HepG2 (cell line): Measurements from ENCODE around the gene CYTH1. TPM values are rescaled to one million over a fixed set of nuclear protein-coding genes. Genes with fewer than 3 reads are reported as not detected.

ENCODE experiments used
- CEBPZ ChIP-seq: IDR thresholded peaks from 2 replicates; pipeline ENCODE4 v1.6.1; 2012; ENCODE audit warnings: low read length, improper control_type of control experiment
- EP300 ChIP-seq, 3 experiments: sonication (generic) in 1 of 3; formaldehyde crosslinking in 1 of 3; IDR thresholded peaks; 2 replicates each; pipeline versions ENCODE4 v1.5.1 to v1.6.1; 2011 to 2020; ENCODE audit warnings: low read depth in 2 of 3, low read length in 2 of 3, borderline replicate concordance in 1 of 3, improper control_type of control experiment in 1 of 3, mild to moderate bottlenecking in 1 of 3, missing genetic modification reagents in 1 of 3, moderate library complexity in 1 of 3
- GATAD2A ChIP-seq: IDR thresholded peaks from 2 replicates; pipeline ENCODE4 v1.6.1; 2016
- GLI4 ChIP-seq: sonication (generic); formaldehyde crosslinking; IDR thresholded peaks from 2 replicates; pipeline ENCODE4 v1.5.1; 2020; ENCODE audit warnings: missing genetic modification reagents, mild to moderate bottlenecking, moderate library complexity, borderline replicate concordance
- KAT7 ChIP-seq: IDR thresholded peaks from 2 replicates; pipeline ENCODE4 v1.6.1; 2018; ENCODE audit warnings: borderline replicate concordance, missing compliant biosample characterization
- MXD3 ChIP-seq: IDR thresholded peaks from 2 replicates; pipeline ENCODE4 v1.6.1; 2016; ENCODE audit warnings: mild to moderate bottlenecking, missing biosample characterization, missing genetic modification reagents
- PAWR ChIP-seq: sonication (generic); formaldehyde crosslinking; IDR thresholded peaks from 2 replicates; pipeline ENCODE4 v1.4.0; 2020; ENCODE audit warnings: missing genetic modification reagents, mild to moderate bottlenecking, borderline replicate concordance
- TAF1 ChIP-seq: sonication (generic); formaldehyde crosslinking; IDR thresholded peaks from 2 replicates; pipeline ENCODE4 v1.4.0; 2020; ENCODE audit warnings: missing genetic modification reagents
- THAP11 ChIP-seq: IDR thresholded peaks from 2 replicates; pipeline ENCODE4 v1.6.1; 2016; ENCODE audit warnings: missing biosample characterization, missing genetic modification reagents
- ZNF292 ChIP-seq: sonication (generic); formaldehyde crosslinking; IDR thresholded peaks from 2 replicates; pipeline ENCODE4 v1.8.1; 2022; ENCODE audit warnings: mild to moderate bottlenecking, low read depth, missing genetic modification reagents, borderline replicate concordance
- ZNF44 ChIP-seq: sonication (generic); formaldehyde crosslinking; IDR thresholded peaks from 2 replicates; pipeline ENCODE4 v1.5.1; 2020; ENCODE audit warnings: mild to moderate bottlenecking, missing genetic modification reagents
- ZNF577 ChIP-seq: sonication (generic); formaldehyde crosslinking; IDR thresholded peaks from 2 replicates; pipeline ENCODE4 v1.4.0; 2020; ENCODE audit warnings: mild to moderate bottlenecking, low read depth, missing genetic modification reagents, borderline replicate concordance
- ZNF607 ChIP-seq: sonication (generic); formaldehyde crosslinking; IDR thresholded peaks from 2 replicates; pipeline ENCODE4 v1.5.1; 2020; ENCODE audit warnings: missing genetic modification reagents, mild to moderate bottlenecking, borderline replicate concordance
- ZNF687 ChIP-seq: sonication (generic); formaldehyde crosslinking; IDR thresholded peaks from 2 replicates; pipeline ENCODE4 v1.5.1; 2020; ENCODE audit warnings: mild to moderate bottlenecking, missing genetic modification reagents, moderate library complexity
- ZNF761 ChIP-seq: sonication (generic); formaldehyde crosslinking; conservative IDR thresholded peaks from 2 replicates; pipeline ENCODE4 v1.4.0; 2020; ENCODE audit warnings: mild to moderate bottlenecking, missing genetic modification reagents
- polyA plus RNA-seq, 8 experiments: library from polyadenylated mRNA; depleted of rRNA in 3 of 8; stranded (reverse) in 7 of 8; unstranded in 1 of 8; fragments of >200 nt; fragmentation: Illumina TruSeq in 4 of 8; extraction: Trizol in 4 of 8; gene quantifications; 2 replicates each; pipeline versions ENCODE4 v1.2.1 to v1.2.3, GENCODE V29; 2011 to 2016; ENCODE audit warnings: low read depth in 4 of 8, missing spikeins in 1 of 8, mixed read lengths in 1 of 8; ENCODE audit not compliant: insufficient read depth in 1 of 8
- total RNA-seq, 5 experiments: library from RNA; depleted of rRNA; stranded (reverse); fragments of >200 nt; fragmentation: Illumina TruSeq; extraction: Trizol; gene quantifications; 2 replicates each; pipeline ENCODE4 v1.2.3, GENCODE V29; 2016; ENCODE audit warnings: low read depth in 1 of 5
- TF ChIP-seq, protein P1 (sequence below): sonication (generic); formaldehyde crosslinking; IDR thresholded peaks from 2 replicates; pipeline ENCODE4 v1.4.0; 2020; ENCODE audit warnings: missing genetic modification reagents, borderline replicate concordance

CYTH1 gene
- total and polyA plus RNA-seq, 2 of the 13 experiments (the other 11 are each of a cell fraction or from before 2014, with no cell fraction given): 20.1 to 48.9 TPM

DNA sequence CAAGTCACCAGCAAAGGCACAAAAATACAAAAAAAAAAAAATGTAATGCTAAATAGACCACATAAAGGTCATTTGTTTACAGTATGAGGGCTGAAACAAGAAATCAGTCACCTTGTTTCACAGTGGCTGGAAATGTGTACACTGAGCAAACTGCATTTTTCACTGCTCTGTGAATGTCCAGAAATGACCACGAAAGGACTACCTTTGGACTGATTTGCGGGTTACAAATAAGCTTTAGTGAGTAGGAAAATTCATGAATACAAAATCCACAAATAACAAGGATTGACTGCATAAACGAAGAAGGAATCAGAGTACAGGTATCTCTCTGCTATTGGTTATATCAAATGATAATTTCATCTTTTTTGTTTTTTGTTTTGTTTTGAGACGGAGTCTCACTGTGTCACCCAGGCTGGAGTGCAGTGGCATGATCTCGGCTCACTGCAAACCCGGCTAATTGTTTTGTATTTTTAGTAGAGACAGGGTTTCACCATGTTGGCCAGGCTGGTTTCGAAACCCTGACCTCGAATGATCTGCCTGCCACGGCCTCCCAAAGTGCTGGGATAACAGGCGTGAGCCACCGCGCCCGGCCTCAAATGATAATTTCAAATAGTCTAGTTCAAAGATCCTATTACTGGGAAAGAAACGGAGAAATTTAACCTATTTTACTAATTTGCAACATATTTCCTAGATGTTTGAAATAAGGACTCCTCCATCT is 30.5 kb downstream of the CYTH1 start (continued):
- TF ChIP-seq CEBPZ (no peak), ZNF44 (no peak), ZNF577 (CRISPR knock-in tag) (no peak), ZNF687 (CRISPR knock-in tag) (peak; percentile 50), ZNF292 (CRISPR knock-in tag) (peak; percentile 75), KAT7 (CRISPR knock-in tag) (no peak), ZNF761 (CRISPR knock-in tag) (no peak), EP300 (IDR thresholded peaks at IDR 0.05; ENCODE audit: low read depth in 2 of 2, low read length in 2 of 2) (peak in 1 of 2 experiments; percentile 60; a peak in 1 of 4 replicates), EP300 (CRISPR knock-in tag; IDR thresholded peaks at IDR 0.05; ENCODE audit: borderline replicate concordance) (no peak), MXD3 (CRISPR knock-in tag) (no peak), PAWR (no peak), ZNF607 (CRISPR knock-in tag) (0 out of 2 replicates have a peak, but pooled peaks have one; percentile 29), GLI4 (CRISPR knock-in tag) (no peak), TAF1 (CRISPR knock-in tag) (no peak), THAP11 (no peak; the same call in 1 of the 2 replicates), GATAD2A (CRISPR knock-in tag) (peak; percentile 55; the same call in 1 of the 2 replicates)
- TF ChIP-seq, protein P1, sequence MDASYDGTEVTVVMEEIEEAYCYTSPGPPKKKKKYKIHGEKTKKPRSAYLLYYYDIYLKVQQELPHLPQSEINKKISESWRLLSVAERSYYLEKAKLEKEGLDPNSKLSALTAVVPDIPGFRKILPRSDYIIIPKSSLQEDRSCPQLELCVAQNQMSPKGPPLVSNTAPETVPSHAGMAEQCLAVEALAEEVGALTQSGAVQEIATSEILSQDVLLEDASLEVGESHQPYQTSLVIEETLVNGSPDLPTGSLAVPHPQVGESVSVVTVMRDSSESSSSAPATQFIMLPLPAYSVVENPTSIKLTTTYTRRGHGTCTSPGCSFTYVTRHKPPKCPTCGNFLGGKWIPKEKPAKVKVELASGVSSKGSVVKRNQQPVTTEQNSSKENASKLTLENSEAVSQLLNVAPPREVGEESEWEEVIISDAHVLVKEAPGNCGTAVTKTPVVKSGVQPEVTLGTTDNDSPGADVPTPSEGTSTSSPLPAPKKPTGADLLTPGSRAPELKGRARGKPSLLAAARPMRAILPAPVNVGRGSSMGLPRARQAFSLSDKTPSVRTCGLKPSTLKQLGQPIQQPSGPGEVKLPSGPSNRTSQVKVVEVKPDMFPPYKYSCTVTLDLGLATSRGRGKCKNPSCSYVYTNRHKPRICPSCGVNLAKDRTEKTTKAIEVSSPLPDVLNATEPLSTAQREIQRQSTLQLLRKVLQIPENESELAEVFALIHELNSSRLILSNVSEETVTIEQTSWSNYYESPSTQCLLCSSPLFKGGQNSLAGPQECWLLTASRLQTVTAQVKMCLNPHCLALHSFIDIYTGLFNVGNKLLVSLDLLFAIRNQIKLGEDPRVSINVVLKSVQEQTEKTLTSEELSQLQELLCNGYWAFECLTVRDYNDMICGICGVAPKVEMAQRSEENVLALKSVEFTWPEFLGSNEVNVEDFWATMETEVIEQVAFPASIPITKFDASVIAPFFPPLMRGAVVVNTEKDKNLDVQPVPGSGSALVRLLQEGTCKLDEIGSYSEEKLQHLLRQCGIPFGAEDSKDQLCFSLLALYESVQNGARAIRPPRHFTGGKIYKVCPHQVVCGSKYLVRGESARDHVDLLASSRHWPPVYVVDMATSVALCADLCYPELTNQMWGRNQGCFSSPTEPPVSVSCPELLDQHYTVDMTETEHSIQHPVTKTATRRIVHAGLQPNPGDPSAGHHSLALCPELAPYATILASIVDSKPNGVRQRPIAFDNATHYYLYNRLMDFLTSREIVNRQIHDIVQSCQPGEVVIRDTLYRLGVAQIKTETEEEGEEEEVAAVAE (CRISPR knock-in tag): peak; percentile 24; the same call in 1 of the 2 replicates
